Measurements from ENCODE around the gene PPP1R3G.

PPP1R3G gene

GRCh38 chr6:5082487-5083306 is 2.4 kb upstream of the PPP1R3G start:
- Mint-ChIP-seq H3K4me1 (ENCODE audit: low read depth) (peaks cover 2% of the 10 kb centered on the region), H3K4me3 (peak overlapping the region; percentile 24), H3K27ac (no peak overlapping the region), H3K9me3 (ENCODE audit: low read depth) (no peaks in the 10 kb centered on the region), H3K36me3 (peaks cover 2% of the 10 kb centered on the region), H3K27me3 (peaks cover 17% of the 10 kb centered on the region)

GRCh38 chr6:5083307-5083583 is 1.9 kb upstream of the PPP1R3G start:
- no peak overlapping the region for H3K27ac Mint-ChIP-seq
- H3K36me3 Mint-ChIP-seq, result peaks cover 2% of the 10 kb centered on the region
- H3K4me1 Mint-ChIP-seq (ENCODE audit: low read depth), result peaks cover 2% of the 10 kb centered on the region
- H3K9me3 Mint-ChIP-seq (ENCODE audit: low read depth), result no peaks in the 10 kb centered on the region
- H3K27me3 Mint-ChIP-seq, result peaks cover 17% of the 10 kb centered on the region
- H3K4me3 Mint-ChIP-seq, result no peak overlapping the region

GRCh38 chr6:5083813-5084359 is 1.3 kb upstream of the PPP1R3G start:
- H3K4me1 Mint-ChIP-seq (ENCODE audit: low read depth), result peaks cover 2% of the 10 kb centered on the region
- peaks cover 20% of the 10 kb centered on the region for H3K27me3 Mint-ChIP-seq
- peaks cover 2% of the 10 kb centered on the region for H3K36me3 Mint-ChIP-seq
- no peaks in the 10 kb centered on the region for H3K9me3 Mint-ChIP-seq (ENCODE audit: low read depth)
- H3K4me3 Mint-ChIP-seq, result peak overlapping the region; percentile 57
- no peak overlapping the region for H3K27ac Mint-ChIP-seq

GRCh38 chr6:5084360-5084780 is 771 bp upstream of the PPP1R3G start:
- Mint-ChIP-seq H3K4me1 (ENCODE audit: low read depth) (peaks cover 2% of the 10 kb centered on the region), H3K27me3 (peaks cover 20% of the 10 kb centered on the region), H3K9me3 (ENCODE audit: low read depth) (no peaks in the 10 kb centered on the region), H3K36me3 (peaks cover under 1% of the 10 kb centered on the region), H3K4me3 (peak overlapping the region; percentile 82), H3K27ac (no peak overlapping the region)

- Mint-ChIP-seq H3K9me3 (ENCODE audit: low read depth) (no peaks in the 10 kb centered on the region), H3K4me3 (no peak overlapping the region), H3K27me3 (peaks cover 24% of the 10 kb centered on the region)
Measured at GRCh38 chr6:5085648-5086293, 630 bp downstream of the PPP1R3G start.

GRCh38 chr6:5086294-5086890 is 1.3 kb downstream of the PPP1R3G start:
- Mint-ChIP-seq H3K4me3 (peak overlapping the region; percentile 23), H3K9me3 (ENCODE audit: low read depth) (no peaks in the 10 kb centered on the region), H3K27me3 (peaks cover 25% of the 10 kb centered on the region), H3K36me3 (no peaks in the 10 kb centered on the region), H3K27ac (no peak overlapping the region), H3K4me1 (ENCODE audit: low read depth) (peaks cover 15% of the 10 kb centered on the region)

More at GRCh38 chr6:5085648-5086293, 630 bp downstream of the PPP1R3G start:
- H3K4me1 Mint-ChIP-seq (ENCODE audit: low read depth), result peaks cover 12% of the 10 kb centered on the region
- no peaks in the 10 kb centered on the region for H3K36me3 Mint-ChIP-seq
- H3K27ac Mint-ChIP-seq, result no peak overlapping the region

- H3K36me3 Mint-ChIP-seq, result no peaks in the 10 kb centered on the region
- peaks cover 23% of the 10 kb centered on the region for H3K27me3 Mint-ChIP-seq
- H3K4me3 Mint-ChIP-seq, result no peak overlapping the region
Measured at GRCh38 chr6:5087389-5087788, 2.2 kb downstream of the PPP1R3G start.

GRCh38 chr6:5088780-5089179 is 3.6 kb downstream of the PPP1R3G start:
- Mint-ChIP-seq H3K4me1 (ENCODE audit: low read depth) (peaks cover 22% of the 10 kb centered on the region), H3K27ac (no peak overlapping the region), H3K4me3 (no peak overlapping the region), H3K27me3 (peaks cover 16% of the 10 kb centered on the region), H3K9me3 (ENCODE audit: low read depth) (no peaks in the 10 kb centered on the region), H3K36me3 (no peaks in the 10 kb centered on the region)

More at GRCh38 chr6:5087389-5087788, 2.2 kb downstream of the PPP1R3G start:
- Mint-ChIP-seq H3K9me3 (ENCODE audit: low read depth) (no peaks in the 10 kb centered on the region), H3K4me1 (ENCODE audit: low read depth) (peaks cover 22% of the 10 kb centered on the region), H3K27ac (no peak overlapping the region)

GRCh38 chr6:5089481-5090438 is 4.6 kb downstream of the PPP1R3G start:
- H3K4me1 Mint-ChIP-seq (ENCODE audit: low read depth), result peaks cover 20% of the 10 kb centered on the region
- peaks cover 19% of the 10 kb centered on the region for H3K27me3 Mint-ChIP-seq
- peaks cover 4% of the 10 kb centered on the region for H3K36me3 Mint-ChIP-seq
- no peak overlapping the region for H3K4me3 Mint-ChIP-seq
- no peak overlapping the region for H3K27ac Mint-ChIP-seq
- H3K9me3 Mint-ChIP-seq (ENCODE audit: low read depth), result no peaks in the 10 kb centered on the region

- H3K36me3 Mint-ChIP-seq, result peaks cover 5% of the 10 kb centered on the region
- peaks cover 21% of the 10 kb centered on the region for H3K27me3 Mint-ChIP-seq
- no peaks in the 10 kb centered on the region for H3K9me3 Mint-ChIP-seq (ENCODE audit: low read depth)
- H3K27ac Mint-ChIP-seq, result no peak overlapping the region
- peaks cover 19% of the 10 kb centered on the region for H3K4me1 Mint-ChIP-seq (ENCODE audit: low read depth)
- no peak overlapping the region for H3K4me3 Mint-ChIP-seq
Measured at GRCh38 chr6:5090603-5091002, 5.5 kb downstream of the PPP1R3G start.

- peaks cover 21% of the 10 kb centered on the region for H3K27me3 Mint-ChIP-seq
- H3K9me3 Mint-ChIP-seq (ENCODE audit: low read depth), result no peaks in the 10 kb centered on the region
- H3K4me1 Mint-ChIP-seq (ENCODE audit: low read depth), result peaks cover 19% of the 10 kb centered on the region
- H3K4me3 Mint-ChIP-seq, result no peak overlapping the region
- peaks cover 5% of the 10 kb centered on the region for H3K36me3 Mint-ChIP-seq
- no peak overlapping the region for H3K27ac Mint-ChIP-seq
Measured at GRCh38 chr6:5091210-5092069, 6.3 kb downstream of the PPP1R3G start.

- no peaks in the 10 kb centered on the region for H3K9me3 Mint-ChIP-seq (ENCODE audit: low read depth)
- no peak overlapping the region for H3K4me3 Mint-ChIP-seq
- no peak overlapping the region for H3K27ac Mint-ChIP-seq
- peaks cover 19% of the 10 kb centered on the region for H3K4me1 Mint-ChIP-seq (ENCODE audit: low read depth)
- H3K36me3 Mint-ChIP-seq, result peaks cover 5% of the 10 kb centered on the region
- H3K27me3 Mint-ChIP-seq, result peaks cover 16% of the 10 kb centered on the region
Measured at GRCh38 chr6:5093231-5094015, 8.3 kb downstream of the PPP1R3G start.

GRCh38 chr6:5094327-5094726 is 9.2 kb downstream of the PPP1R3G start:
- H3K4me1 Mint-ChIP-seq (ENCODE audit: low read depth), result peaks cover 19% of the 10 kb centered on the region
- peaks cover 13% of the 10 kb centered on the region for H3K27me3 Mint-ChIP-seq
- H3K27ac Mint-ChIP-seq, result no peak overlapping the region
- H3K36me3 Mint-ChIP-seq, result peaks cover 5% of the 10 kb centered on the region
- no peaks in the 10 kb centered on the region for H3K9me3 Mint-ChIP-seq (ENCODE audit: low read depth)
- no peak overlapping the region for H3K4me3 Mint-ChIP-seq

Data from activated naive CD8-positive, alpha-beta T cell (primary cell).